Endometrial microvascular endothelial cells (primary cell): ENCODE results near the gene PLIN1. TPM values are rescaled to one million over a fixed set of nuclear protein-coding genes. Genes with fewer than 3 reads are reported as not detected.

Source experiments
- in situ Hi-C: cut with HindIII; loops from 2 replicates; pipeline ENCODE4 v1.10.0; 2017; ENCODE audit warnings: low sequenced_read_pairs, low pct_unique_long_range_greater_than_20kb; ENCODE audit errors: inconsistent ontology term
- total RNA-seq: library from RNA; depleted of rRNA; stranded (reverse); fragments of >200 nt; gene quantifications from one replicate; pipeline ENCODE4 v1.2.3, GENCODE V29; 2015; ENCODE audit errors: inconsistent ontology term

Gene PLIN1
- total RNA-seq, 1 donor from 2014 or later: 0.19 TPM

DNA sequence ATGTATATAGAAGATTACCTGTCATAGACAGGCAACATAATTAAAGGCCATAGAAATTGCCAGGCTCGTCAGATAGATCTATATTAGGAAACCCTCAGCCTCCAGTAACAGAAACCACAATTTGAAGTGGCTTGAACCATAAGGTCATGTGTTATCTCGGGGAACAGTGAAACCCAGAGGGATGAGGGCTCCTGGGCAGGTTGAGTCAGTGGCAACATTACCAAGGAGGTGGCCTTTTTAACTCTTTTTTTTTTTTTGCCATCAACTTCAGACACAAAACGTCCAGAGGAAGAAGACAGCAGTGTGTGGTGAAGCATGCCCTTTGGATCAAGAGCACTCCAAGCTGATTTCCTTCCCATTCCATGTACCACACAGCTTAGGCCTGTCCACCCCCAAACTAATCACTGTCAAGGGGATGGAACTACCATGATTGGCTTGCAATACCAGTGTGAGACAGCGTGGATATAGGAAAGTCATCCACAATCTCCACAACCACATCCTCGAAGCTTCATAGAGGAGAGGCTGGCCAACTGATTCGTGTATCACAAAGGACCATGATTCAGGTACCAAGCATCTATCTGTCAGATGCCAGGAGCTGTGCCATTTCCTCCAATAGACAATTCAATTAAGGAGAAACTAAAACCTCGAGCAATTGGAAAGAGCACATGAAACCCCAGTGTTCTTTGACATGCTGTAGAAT lies 22.9 kb downstream of the PLIN1 start:
- in situ Hi-C loops: no loop called here

GRCh38 chr15:89654847-89655805 lies 24.0 kb downstream of the PLIN1 start, which contains the start of gene KIF7:
Gene KIF7 (minus strand): TSS chr15:89655467. CDS start chr15:89652930, 2,537 bp downstream.
- in situ Hi-C loops: no loop called here

DNA sequence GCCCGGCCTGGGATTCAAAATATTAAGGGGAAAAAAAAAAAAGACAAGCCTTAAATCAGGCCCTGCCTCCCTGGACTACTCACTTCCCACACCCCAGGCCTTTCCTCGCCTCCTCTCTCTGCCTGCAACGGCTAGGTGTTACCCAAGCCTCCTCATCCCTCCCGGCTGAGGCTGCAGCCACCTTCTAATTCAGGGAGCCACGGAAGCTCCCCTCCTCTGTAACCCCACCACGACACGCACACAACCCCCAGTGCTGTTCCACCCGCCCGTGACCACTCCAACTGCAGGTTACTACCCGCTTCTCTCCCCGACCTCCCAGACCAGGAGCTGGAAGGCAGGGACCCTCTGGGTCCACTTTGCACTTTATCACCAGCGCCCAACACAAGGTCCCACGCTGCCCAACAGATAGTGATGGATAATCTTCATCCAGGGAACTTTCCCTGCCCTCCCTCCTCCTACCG lies 24.8 kb downstream of the PLIN1 start:
- in situ Hi-C loops: no loop called here

GRCh38 chr15:89653578-89653977 lies 25.6 kb downstream of the PLIN1 start:
- in situ Hi-C loops: no loop called here

DNA sequence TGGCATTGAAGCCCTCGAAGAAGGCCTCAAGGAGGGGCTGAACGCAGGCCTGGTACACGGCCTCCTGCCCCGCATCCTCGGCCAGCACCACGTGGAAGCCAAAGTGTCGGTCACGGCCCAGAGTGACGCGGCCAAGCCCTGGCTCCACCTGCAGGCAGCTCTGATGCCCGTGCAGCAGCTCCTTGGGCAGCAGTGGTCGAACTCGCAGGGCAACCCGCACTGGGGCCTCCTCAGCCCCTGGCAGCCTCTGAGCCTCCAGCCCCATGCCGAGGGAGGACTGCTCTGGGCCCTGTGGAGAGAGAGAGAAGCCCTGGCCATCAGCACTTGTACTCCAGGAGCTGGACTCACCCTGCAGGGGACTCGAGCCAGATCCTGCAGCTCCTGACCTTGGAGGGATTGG lies 26.5 kb downstream of the PLIN1 start:
- in situ Hi-C loops: no loop called here

DNA sequence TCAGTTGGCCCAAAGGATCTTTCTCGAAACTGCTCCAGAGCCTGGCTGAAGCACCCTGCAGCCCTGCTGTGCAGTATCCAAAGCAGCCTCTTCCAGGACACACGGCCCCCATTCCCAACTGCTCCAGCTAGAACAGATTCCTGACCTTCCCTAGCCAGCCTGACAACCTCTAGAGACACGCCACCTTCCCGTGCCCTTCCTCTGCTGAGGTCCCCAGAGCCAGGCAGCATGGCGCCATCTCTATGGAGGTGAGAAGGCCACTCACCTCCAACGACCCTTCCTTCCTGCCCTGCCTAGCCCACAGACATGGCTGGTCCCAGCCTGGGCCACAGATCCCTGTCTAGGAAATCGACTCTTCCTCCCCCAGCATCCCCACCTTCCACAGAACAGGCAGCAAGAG lies 27.0 kb downstream of the PLIN1 start:
- in situ Hi-C loops: no loop called here

GRCh38 chr15:89649716-89650115 lies 29.5 kb downstream of the PLIN1 start:
- in situ Hi-C loops: no loop called here

DNA sequence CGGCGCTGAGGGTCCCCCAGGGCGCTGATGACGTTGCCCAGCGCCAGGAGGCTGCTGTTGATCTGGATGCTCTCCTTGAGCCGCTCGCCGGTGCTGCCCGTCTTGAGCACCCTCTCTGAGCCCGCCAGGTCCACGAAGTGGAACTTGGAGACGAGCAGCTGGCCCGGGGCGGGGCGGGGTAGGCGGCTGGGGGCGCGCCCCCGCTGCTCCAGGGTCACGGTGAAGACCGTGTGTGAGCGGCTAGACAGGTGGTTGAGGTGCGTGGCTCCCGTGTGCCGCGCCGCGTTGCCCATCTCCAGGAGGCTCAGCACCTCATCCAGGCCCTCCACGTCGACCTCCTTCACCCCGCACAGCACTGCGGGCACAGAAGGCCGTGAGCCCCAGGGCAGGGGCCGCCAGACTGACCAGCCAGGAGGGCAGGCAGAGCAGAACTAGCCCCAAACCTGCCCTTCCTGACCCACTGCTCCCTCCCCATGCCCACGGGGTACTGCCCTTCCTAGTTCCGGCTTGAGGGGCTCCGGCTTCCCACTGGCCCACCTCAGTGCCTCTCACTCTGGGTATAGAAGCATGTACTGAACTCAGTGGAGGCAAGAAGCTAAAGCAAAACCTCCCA lies 30.0 kb downstream of the PLIN1 start:
- in situ Hi-C loops: no loop called here

DNA sequence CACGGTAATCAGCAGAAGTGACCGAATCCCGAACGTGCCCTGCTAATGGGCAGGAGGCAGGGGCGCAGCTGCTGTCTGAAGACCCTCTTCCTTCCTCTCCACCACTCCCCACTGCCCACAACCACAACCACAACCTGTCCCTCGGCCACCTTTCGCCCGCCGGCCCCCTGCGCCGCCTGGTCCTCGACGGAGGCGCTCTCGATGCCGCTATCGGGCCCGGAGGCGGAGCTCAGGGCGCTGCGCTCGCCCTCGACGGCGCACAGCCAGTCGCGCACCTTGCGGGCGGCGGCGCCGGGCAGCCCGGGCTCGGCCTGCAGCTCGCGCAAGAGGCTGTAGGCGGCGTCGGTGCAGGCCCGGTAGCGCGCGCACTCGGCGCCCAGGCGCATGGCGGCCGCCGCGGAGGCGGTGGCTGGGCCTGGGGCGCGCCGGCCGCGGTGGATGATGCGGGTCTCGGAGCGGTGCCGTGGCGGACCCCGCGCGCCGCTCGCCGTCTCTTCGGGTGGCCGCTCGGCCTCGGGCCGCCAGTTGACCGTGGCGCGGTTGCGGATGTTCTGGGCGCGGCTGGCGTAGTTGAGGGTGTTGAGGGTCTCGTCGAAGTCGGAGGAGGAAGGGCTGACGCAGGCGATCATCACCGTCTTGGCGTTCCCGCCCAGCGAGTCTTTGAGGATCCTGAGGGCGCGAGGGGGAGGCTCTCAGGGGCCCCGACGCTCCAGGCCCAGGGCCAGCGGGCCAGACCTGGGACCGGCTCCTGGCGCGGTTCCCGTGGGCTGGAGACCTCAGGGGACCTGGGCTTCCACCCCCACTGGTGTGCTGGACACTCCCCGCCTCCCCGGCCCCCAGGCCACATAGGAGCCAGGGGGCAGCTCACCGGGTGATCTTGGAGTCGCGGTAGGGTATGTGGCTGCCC lies 30.8 kb downstream of the PLIN1 start:
- in situ Hi-C loops: no loop called here

DNA sequence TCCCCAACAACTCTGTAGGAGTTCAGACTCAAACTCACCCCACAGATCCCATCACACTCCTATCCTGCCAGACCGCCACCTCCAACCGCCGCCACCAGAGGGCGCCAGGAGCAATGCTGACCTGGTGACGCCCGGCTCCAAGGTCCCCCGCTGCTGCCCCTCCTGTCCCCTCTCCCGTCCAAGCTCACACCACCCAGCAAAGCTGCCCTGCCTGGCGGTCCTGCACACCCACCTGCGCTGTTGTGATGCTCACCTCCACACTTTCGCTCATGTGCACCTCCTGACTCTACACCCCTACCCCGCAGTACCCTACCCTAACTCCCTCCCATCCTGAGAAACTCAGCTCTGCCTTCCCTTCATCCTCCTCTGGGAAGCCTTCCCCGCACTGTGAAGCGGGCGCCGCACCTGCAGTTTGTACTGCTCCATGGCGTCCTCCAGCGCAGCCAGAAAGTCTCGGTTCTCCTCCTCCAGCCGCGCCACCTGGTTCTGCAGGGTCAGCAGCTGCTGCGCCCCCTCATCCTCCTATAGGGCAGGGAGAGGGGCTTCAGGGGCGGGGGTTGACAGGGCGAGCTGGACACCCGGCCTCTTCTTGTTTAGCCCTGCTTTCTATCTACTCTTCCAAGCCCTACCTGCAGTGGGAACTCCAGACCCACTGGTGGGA lies 31.8 kb downstream of the PLIN1 start:
- in situ Hi-C loops: no loop called here

GRCh38 chr15:89646416-89647141 lies 32.6 kb downstream of the PLIN1 start:
- in situ Hi-C loops: no loop called here

DNA sequence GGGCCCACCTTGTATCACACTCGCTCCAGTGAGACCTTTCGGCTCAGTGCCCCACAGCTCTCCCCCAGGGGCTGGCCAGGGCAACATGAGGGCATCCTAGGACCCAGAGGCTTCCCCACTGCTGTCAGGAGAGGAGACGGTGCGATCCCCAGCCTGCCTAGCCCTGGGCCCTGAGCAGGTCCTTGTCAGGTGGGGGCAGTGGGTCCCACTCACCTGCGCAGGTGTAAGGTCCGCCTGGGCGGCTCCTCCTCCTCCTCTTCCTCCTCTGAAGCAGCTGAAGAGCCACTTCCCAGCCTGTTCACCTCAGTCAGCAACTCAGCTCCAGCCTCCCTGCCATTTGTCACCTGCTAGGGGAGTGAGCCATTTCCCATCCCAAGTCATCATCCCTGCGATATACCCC lies 33.5 kb downstream of the PLIN1 start:
- in situ Hi-C loops: no loop called here

DNA sequence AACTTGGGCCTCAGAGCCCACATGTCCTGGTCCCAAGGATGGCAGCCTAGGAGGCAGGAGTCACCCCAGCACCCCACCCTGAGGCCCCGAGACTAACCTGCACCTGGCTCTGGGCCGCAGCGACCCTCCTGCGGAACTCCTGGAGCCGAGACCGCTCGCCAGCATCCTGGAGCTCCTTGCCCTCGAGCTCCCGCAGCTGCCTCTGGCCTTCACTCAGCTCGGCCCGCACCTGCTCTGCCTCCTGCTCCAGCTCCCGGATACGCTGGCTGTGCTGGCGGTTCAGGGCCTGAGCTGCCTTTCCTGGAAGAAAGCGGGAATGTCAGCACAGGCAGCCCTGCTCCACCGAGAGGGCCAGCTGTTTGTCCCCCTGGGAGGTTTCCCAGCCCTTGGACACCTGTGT lies 37.1 kb downstream of the PLIN1 start:
- in situ Hi-C loops: no loop called here

GRCh38 chr15:89641053-89641452 lies 38.1 kb downstream of the PLIN1 start:
- in situ Hi-C loops: no loop called here

GRCh38 chr15:89640245-89640644 lies 38.9 kb downstream of the PLIN1 start:
- in situ Hi-C loops: no loop called here

- in situ Hi-C loops: no loop called here
These were observed 45.6 kb downstream of the PLIN1 start for GRCh38 chr15:89633585-89633984.

DNA sequence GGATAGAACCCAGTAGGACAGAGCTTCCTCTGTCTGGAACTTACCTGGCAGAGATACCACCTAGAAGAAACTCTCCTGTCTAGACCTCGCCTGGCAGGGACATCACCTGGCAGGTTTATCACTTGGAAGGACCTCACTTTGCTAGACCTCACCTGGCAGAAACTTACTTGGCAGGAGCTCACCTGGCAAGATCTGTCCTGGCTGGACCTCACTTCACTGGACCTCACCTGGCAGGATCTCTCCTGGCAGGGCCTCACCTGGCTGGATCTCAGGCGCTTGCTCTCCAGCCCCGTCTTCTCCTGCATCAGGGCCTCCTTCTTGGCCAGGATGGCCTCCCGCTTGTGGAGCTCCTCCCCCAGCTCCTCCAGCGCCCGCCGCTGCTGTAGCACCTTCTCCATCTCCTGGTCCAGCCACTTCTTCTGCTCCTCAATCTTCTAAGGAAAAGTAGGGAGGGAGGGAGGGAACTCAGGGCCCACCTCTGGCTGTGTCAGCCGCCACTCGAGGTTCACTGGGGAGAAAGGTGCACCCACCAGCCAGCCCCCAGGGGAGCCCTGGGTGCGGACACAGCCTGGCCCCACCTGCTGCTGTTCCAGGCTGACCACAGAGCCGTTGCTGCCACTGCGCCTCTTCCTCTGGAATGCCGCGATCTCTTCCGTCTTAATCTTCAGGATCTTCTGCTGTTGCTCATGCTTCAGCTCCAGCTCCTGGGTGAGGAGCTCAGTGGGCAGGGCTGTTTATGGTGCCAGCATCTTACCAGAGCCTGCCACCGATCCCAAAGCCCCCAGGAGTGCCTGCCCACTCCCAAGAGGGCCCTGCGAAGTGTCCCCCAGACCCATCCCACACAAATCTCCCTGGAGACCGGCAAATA lies 46.4 kb downstream of the PLIN1 start:
- in situ Hi-C loops: no loop called here
